BLaER1 treated with 17β-estradiol and CSF1 and Interleukin-3, amounts not matched to agents 10 nM and 100 nM (cell line): ENCODE results near the gene SLC2A6.
A peak's percentile ranks its signal among the peaks of the same experiment; 100 is the strongest.

Experiments
- H3K27ac ChIP-seq, 11 experiments: shearing (Covaris generic); formaldehyde crosslinking; 2 replicates each; pipeline ENCODE4 v1.8.1; 2022
- H3K27me3 ChIP-seq, 11 experiments: shearing (Covaris generic); formaldehyde crosslinking; 2 replicates each; pipeline ENCODE4 v1.8.1; 2022
- H3K36me3 ChIP-seq, 11 experiments: shearing (Covaris generic); formaldehyde crosslinking; 2 replicates each; pipeline ENCODE4 v1.8.1; 2022
- H3K4me1 ChIP-seq, 10 experiments: shearing (Covaris generic); formaldehyde crosslinking; 2 replicates each; pipeline ENCODE4 v1.8.1; 2022
- H3K4me2 ChIP-seq, 11 experiments: shearing (Covaris generic); formaldehyde crosslinking; 2 replicates each; pipeline ENCODE4 v1.8.1; 2022
- H3K4me3 ChIP-seq, 10 experiments: shearing (Covaris generic); formaldehyde crosslinking; 2 replicates each; pipeline ENCODE4 v1.8.1; 2022
- H3K9ac ChIP-seq, 11 experiments: shearing (Covaris generic); formaldehyde crosslinking; 2 replicates each; pipeline ENCODE4 v1.8.1; 2022
- H3K9me3 ChIP-seq, 11 experiments: shearing (Covaris generic); formaldehyde crosslinking; replicated peaks in 1 of 11; 2 replicates each; pipeline ENCODE4 v1.8.1; 2022
- H4K20me1 ChIP-seq, 11 experiments: shearing (Covaris generic); formaldehyde crosslinking; 2 replicates each; pipeline ENCODE4 v1.8.1; 2022
- Cebpa-rat ChIP-seq, 11 experiments: shearing (Covaris generic); IDR thresholded peaks; 2 replicates each; pipeline ENCODE4 v1.8.1; 2022

The SLC2A6 gene

DNA sequence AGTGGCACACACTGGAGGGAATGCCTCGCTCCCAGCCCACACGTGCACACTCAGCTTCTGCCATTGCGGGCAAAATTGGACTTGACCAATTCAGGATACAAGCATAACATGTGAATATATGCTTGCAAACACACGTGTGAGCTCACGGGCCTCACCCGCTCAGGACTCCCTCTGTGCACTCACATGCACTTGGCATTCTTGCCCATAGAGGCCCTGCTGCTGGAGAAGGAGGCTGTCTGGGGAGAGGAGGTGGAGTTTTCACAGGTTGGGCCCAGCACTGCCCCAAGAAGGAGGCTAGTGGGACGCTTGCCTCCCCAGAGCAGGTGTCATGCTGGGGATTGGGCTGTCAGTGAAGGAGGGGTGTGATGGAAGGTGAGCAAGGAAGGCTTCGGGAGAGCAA, 44.2 kb upstream of the SLC2A6 start:
- H3K4me1 ChIP-seq = peaks cover 16 to 51% (median 39%) of the 10 kb centered on the region in 10 experiments
- peak overlapping the region in 9 of 11 experiments; percentile 20 to 61 (median 51); a peak in 14 of 22 replicates for H3K4me2 ChIP-seq
- no peak overlapping the region for H3K27ac ChIP-seq
- H3K9ac ChIP-seq = no peak overlapping the region
- H4K20me1 ChIP-seq = peaks cover 0 to 22% (median 0%) of the 10 kb centered on the region in 11 experiments; a peak in 4 of 22 replicates
- no peaks in the 10 kb centered on the region for H3K27me3 ChIP-seq
- no peak for TF ChIP-seq Cebpa-rat (IDR thresholded peaks at IDR 0.05)
- no peaks in the 10 kb centered on the region for H3K36me3 ChIP-seq
- no peaks in the 10 kb centered on the region for H3K9me3 ChIP-seq
- no peak overlapping the region for H3K4me3 ChIP-seq

DNA sequence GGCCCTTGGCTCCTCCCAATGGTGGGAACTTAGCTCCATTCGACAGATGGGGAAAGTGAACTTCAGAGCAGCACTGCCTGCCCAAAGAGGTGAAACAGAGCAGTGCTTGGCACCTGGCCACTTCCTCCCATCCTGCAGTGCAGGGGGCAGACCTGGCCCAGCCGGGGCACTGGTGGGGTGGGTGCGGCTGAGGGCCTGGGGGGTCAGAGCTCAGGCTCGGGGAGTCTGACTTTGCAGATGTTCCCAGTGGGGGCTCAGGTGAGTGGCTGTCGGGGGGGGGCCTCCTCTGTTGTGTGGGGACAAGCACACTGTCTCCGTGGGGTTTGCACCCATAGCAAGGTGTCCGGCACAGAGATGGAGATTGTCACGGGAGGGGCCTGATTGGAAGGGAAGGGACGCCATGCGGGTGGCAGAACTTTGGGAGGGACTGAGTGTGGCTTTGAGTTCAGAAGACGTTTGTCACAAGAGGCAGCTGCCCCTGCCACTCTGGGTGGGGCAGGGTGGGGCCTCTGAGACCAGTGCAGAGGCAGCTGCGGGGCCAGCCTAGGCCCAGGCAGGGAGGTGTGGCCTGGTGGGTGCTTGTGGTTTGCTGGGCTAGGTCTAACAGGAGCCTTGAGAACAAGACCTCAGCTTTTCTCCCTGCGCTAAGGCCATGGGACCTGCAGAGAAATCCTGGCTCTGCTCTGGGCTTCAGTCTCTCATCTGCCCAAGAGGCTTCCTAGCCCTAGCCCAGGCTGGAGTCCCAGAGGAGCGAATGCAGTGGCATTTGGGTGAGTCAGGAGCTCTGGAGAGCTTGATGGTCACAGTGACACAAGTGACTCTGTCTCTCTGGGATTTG, 43.4 kb upstream of the SLC2A6 start:
- H3K4me2 ChIP-seq = peak overlapping the region; percentile 19 to 61 (median 45); a peak in 18 of 22 replicates

DNA sequence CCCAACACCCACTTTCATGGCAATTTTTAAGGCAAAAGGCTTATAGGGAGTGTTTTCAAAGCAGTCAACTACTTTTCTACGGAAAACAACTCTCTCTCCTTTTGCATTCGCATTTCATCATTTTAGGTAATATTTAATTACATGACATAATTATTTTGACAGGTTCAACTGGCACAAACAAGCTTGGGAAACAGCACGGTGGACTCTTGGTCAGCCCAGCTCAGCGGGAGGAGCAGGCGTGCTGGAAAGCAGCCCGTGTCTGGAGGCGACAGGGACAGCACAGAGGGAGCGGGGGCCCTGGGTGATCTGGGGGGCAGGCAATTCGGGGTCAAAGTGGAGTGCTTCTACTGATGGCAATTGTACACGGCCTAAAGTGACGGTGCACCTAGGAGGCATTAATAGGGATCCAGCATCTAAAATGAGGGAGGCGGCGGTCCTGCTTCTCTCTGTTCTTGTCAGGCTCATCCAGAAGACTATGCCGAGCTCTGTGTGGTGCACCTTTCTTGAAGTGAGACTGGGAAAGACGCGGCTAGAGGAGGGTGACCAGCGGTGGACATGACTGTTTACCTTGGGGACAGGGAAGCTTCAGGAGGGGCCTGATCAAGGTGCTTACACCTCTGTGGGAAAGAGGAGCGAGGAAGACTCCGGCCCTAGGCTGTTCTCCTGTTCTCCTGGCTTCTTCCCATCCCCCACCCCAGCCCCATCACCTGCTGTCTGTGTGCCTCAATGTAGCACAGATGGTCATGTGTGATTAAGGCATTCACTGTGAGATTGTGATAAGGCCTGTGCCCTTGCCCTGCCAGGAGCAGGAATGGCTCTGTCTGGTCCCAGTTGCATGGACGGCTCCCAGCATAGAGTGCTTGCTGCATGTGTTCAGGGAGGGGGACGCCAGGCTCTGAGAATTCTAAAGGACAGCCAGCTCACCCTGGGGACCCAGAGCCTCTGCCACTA, 42.5 kb upstream of the SLC2A6 start:
- Histone ChIP-seq H3K4me2 (peak overlapping the region in 9 of 11 experiments; percentile 20 to 61 (median 51); a peak in 16 of 22 replicates), H3K27ac (no peak overlapping the region)
- no peak for TF ChIP-seq Cebpa-rat (IDR thresholded peaks at IDR 0.05)

More for the DNA sequence above, 43.4 kb upstream of the SLC2A6 start:
- H3K4me3 ChIP-seq = no peak overlapping the region
- TF ChIP-seq Cebpa-rat (IDR thresholded peaks at IDR 0.05) = no peak
- H3K4me1 ChIP-seq = peaks cover 16 to 43% (median 30%) of the 10 kb centered on the region in 10 experiments
- no peaks in the 10 kb centered on the region for H3K9me3 ChIP-seq
- no peak overlapping the region for H3K27ac ChIP-seq
- peaks cover 0 to 15% (median 0%) of the 10 kb centered on the region in 11 experiments; a peak in 3 of 22 replicates for H4K20me1 ChIP-seq
- 0 out of 22 replicates have a peak overlapping the region, but pooled peaks of 2 of the 11 experiments have one; percentile 2 to 20 for H3K9ac ChIP-seq
- no peaks in the 10 kb centered on the region for H3K27me3 ChIP-seq
- H3K36me3 ChIP-seq = no peaks in the 10 kb centered on the region

DNA sequence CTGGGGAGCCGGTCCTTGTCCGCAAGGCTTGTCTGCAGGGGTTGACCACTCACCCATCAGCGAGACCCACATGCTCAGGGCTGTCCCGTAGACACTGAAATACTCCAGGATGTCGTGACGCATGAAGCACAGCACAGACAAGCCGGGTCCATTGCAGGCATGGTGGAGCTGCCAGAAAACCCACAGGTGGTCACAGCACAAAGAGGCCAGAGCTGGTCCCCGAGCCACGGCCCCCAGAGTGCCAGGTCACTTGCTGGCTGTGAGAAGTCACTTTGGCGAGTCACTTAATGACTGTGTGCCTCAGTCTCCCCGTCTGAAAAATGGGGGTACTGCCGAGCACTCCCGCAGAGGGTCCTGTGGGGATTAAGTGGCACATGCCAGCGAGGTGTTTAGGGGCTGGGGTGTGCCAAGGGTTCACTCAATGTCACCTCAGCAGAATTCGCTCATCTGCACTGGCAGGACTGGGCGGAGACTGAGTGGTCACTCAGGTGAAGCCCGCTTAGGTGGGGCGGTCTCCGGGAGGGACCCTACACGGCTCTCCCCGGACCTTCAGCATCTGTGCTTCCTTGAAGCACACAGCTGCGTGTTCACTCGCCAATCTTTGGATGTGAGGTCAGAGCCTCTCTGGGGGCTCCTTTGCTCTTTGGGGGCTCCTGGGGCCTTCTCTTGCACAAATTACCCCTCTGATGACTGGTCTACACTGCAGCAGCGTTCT, 41.4 kb upstream of the SLC2A6 start:
- H3K27ac ChIP-seq = no peak overlapping the region
- no peak overlapping the region for H3K4me3 ChIP-seq
- H3K4me1 ChIP-seq = peaks cover 8 to 32% (median 19%) of the 10 kb centered on the region in 10 experiments; a peak in 18 of 20 replicates
- peaks cover 0 to 10% (median 0%) of the 10 kb centered on the region in 11 experiments; a peak in 3 of 22 replicates for H4K20me1 ChIP-seq
- no peak overlapping the region for H3K9ac ChIP-seq
- H3K36me3 ChIP-seq = no peaks in the 10 kb centered on the region
- no peaks in the 10 kb centered on the region for H3K27me3 ChIP-seq
- peak overlapping the region in 1 of 11 experiments; percentile 24; a peak in 1 of 22 replicates for H3K4me2 ChIP-seq
- no peak for TF ChIP-seq Cebpa-rat (IDR thresholded peaks at IDR 0.05)
- H3K9me3 ChIP-seq = no peaks in the 10 kb centered on the region

More for the DNA sequence above, 42.5 kb upstream of the SLC2A6 start:
- H3K4me1 ChIP-seq = peaks cover 9 to 34% (median 21%) of the 10 kb centered on the region in 10 experiments; a peak in 19 of 20 replicates
- H3K4me3 ChIP-seq = no peak overlapping the region
- no peaks in the 10 kb centered on the region for H3K27me3 ChIP-seq
- H3K9ac ChIP-seq = 0 out of 22 replicates have a peak overlapping the region, but pooled peaks of 1 of the 11 experiments have one; percentile 2
- peaks cover 0 to 10% (median 0%) of the 10 kb centered on the region in 11 experiments; a peak in 3 of 22 replicates for H4K20me1 ChIP-seq
- no peaks in the 10 kb centered on the region for H3K36me3 ChIP-seq
- H3K9me3 ChIP-seq = no peaks in the 10 kb centered on the region

DNA sequence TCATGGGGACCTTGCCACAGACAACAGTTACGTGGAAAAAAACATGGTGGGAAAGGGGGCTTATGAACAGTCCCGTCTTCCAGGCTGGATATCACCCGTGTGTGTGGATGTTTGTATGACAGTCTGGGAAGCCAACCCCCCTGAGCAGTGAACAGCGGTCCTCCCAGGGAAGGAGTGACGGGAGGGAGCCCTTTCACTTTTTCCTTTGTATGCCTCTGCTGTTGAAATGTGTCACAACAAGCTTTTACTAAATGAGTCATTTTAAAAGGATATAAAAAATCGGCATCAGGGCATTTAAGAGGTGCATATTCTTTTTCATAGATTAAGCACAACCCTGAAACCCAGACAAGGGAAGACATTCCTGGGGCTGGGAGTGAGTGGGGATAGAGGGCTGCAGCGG, 40.8 kb upstream of the SLC2A6 start:
- Histone ChIP-seq H3K36me3 (no peaks in the 10 kb centered on the region), H3K9ac (no peak overlapping the region), H3K4me1 (peaks cover 8 to 36% (median 20%) of the 10 kb centered on the region in 10 experiments; a peak in 18 of 20 replicates), H3K4me2 (no peak overlapping the region), H4K20me1 (peaks cover 0 to 10% (median 0%) of the 10 kb centered on the region in 11 experiments; a peak in 3 of 22 replicates), H3K4me3 (no peak overlapping the region), H3K27me3 (no peaks in the 10 kb centered on the region), H3K27ac (no peak overlapping the region), H3K9me3 (no peaks in the 10 kb centered on the region)
- TF ChIP-seq Cebpa-rat (IDR thresholded peaks at IDR 0.05) = no peak

DNA sequence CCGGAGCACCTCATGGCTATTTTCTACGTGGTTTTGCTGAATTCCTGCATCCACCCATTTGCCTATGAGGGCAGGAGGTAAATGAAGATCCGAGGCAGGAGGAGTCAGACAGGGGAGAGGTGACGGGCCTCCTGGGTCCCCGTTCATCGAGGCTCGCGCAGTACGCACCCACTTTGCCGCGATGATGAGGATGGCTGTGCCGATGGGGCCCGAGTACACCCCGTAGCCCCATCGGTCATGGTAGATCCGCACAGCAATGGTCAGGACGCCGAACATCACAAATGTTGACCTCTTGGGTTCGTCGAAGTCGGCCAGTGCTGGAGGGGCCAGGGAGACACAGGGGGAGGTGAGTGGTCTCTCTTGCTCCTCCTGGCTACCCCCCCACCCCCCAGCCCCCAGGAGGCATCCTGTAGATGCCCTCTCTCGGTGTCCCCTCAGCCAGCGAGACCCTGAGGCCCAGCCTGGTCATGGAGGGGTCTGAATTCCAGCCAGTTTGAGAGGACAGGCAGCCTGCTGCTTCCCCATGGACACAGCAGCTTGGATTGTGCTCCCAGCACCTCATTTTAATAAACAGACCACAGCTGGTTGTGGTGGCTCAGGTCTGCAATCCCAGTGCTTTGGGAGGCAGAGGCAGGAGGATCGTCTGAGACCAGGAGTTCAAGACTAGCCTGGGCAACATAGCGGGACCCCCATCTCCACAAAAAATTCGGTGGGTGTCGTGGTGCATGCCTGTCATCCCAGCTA, 40.0 kb upstream of the SLC2A6 start:
- Histone ChIP-seq H3K4me2 (no peak overlapping the region), H3K4me3 (no peak overlapping the region), H3K27ac (no peak overlapping the region), H3K27me3 (no peaks in the 10 kb centered on the region), H3K9me3 (no peaks in the 10 kb centered on the region), H3K9ac (no peak overlapping the region), H3K36me3 (no peaks in the 10 kb centered on the region), H3K4me1 (peaks cover 8 to 38% (median 22%) of the 10 kb centered on the region in 10 experiments; a peak in 18 of 20 replicates), H4K20me1 (peaks cover 0 to 10% (median 0%) of the 10 kb centered on the region in 11 experiments; a peak in 3 of 22 replicates)
- TF ChIP-seq Cebpa-rat (IDR thresholded peaks at IDR 0.05) = no peak

DNA sequence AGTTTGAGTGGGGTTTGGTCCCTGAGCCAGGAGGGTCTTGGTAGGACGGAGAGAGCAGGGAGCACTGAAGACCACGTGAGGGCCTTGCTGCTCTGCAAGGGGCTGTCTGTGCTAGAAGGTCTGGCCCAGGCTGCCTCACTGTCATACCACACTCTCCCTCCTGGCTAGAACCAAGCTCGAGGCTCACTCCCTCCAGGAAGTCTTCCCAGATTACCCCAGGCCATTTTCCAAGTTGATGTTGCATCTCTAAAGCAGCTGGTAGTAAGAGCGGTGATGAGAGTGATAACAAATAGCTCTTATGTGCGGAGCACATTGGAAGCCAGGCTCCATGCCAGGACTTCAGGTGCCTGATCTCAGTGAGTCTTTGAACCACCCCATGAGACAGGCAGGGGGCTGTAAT, 39.3 kb upstream of the SLC2A6 start:
- TF ChIP-seq Cebpa-rat (IDR thresholded peaks at IDR 0.05) = no peak
- H3K27ac ChIP-seq = no peak overlapping the region
- no peaks in the 10 kb centered on the region for H3K27me3 ChIP-seq
- H3K4me1 ChIP-seq = peaks cover 8 to 38% (median 22%) of the 10 kb centered on the region in 10 experiments; a peak in 18 of 20 replicates
- H3K36me3 ChIP-seq = no peaks in the 10 kb centered on the region
- peaks cover 0 to 10% (median 0%) of the 10 kb centered on the region in 11 experiments; a peak in 3 of 22 replicates for H4K20me1 ChIP-seq
- H3K9me3 ChIP-seq = no peaks in the 10 kb centered on the region
- H3K9ac ChIP-seq = no peak overlapping the region
- H3K4me3 ChIP-seq = no peak overlapping the region
- no peak overlapping the region for H3K4me2 ChIP-seq
